CD4-positive, alpha-beta T cell (primary cell): ENCODE data around the gene PNLDC1. TPM values are rescaled to one million over a fixed set of nuclear protein-coding genes. Genes with fewer than 3 reads are reported as not detected.

Experiments used
- ATAC-seq: fragments of 200-7000 bp; cut with Tn5 transposase; one replicate; pipeline ENCODE4 v1.10.0; 2022; ENCODE audit warnings: mild to moderate bottlenecking; ENCODE audit not compliant: poor library complexity
- CTCF ChIA-PET: fragments of 350-600 bp; sonication (Branson Sonifier 250); formaldehyde crosslinking; loops from one replicate; lab custom pipeline; 2021; ENCODE audit warnings: antibody characterized with exemption, inconsistent platforms; lab: Charles Lee
- POLR2A ChIA-PET: fragments of 350-600 bp; sonication (Branson Sonifier 250); formaldehyde crosslinking; loops from one replicate; lab custom pipeline; 2021; ENCODE audit warnings: antibody characterized with exemption, inconsistent platforms; lab: Charles Lee
- DNase-seq, 14 experiments: peaks; one replicate each; pipeline ENCODE4 v3.0.0-alpha.2; 2013 to 2020; ENCODE audit warnings: mixed read lengths in 2 of 14
- H3K27ac ChIP-seq, 2 donors: one replicate each; pipeline versions ENCODE4 v1.5.1 to v1.7.0; 2013; ENCODE audit warnings: low read length in 2 of 2, low read depth in 1 of 2, mild to moderate bottlenecking in 1 of 2
- H3K27me3 ChIP-seq, 2 experiments: 1 replicate in 1 of 2; 2 replicates in 1 of 2; pipeline versions ENCODE4 v1.6.1 to v1.7.0; 2013; ENCODE audit warnings: low read length in 2 of 2, control low read depth in 1 of 2, mild to moderate bottlenecking in 1 of 2, moderate library complexity in 1 of 2; ENCODE audit not compliant: insufficient read depth in 2 of 2, control insufficient read depth in 1 of 2
- H3K36me3 ChIP-seq: one replicate; pipeline ENCODE4 v1.6.1; 2013; ENCODE audit warnings: low read length, control low read depth; ENCODE audit not compliant: insufficient read depth
- H3K4me1 ChIP-seq: one replicate; pipeline ENCODE4 v1.6.1; 2013; ENCODE audit warnings: low read length, control low read depth; ENCODE audit not compliant: insufficient read depth
- H3K4me3 ChIP-seq: one replicate; pipeline ENCODE4 v1.5.1; 2013; ENCODE audit warnings: mild to moderate bottlenecking, low read length, moderate library complexity
- H3K9me3 ChIP-seq, 2 experiments: 1 replicate in 1 of 2; 2 replicates in 1 of 2; pipeline versions ENCODE4 v1.6.1 to v1.7.0; 2013; ENCODE audit warnings: low read length in 2 of 2, mild to moderate bottlenecking in 2 of 2, control low read depth in 1 of 2, moderate library complexity in 1 of 2; ENCODE audit not compliant: control insufficient read depth in 1 of 2, insufficient read depth in 1 of 2
- H3K27ac Mint-ChIP-seq: one replicate; pipeline ENCODE4 v1.8.0; 2020; ENCODE audit warnings: mixed read lengths
- H3K27me3 Mint-ChIP-seq: one replicate; pipeline ENCODE4 v1.8.0; 2021; ENCODE audit warnings: mixed read lengths
- H3K36me3 Mint-ChIP-seq: one replicate; pipeline ENCODE4 v1.8.0; 2021; ENCODE audit warnings: low read depth, mixed read lengths
- H3K4me1 Mint-ChIP-seq: one replicate; pipeline ENCODE4 v1.8.0; 2021; ENCODE audit warnings: low read depth, mixed read lengths
- H3K4me3 Mint-ChIP-seq: one replicate; pipeline ENCODE4 v1.8.0; 2020; ENCODE audit warnings: mild to moderate bottlenecking, mixed read lengths
- H3K9me3 Mint-ChIP-seq: one replicate; pipeline ENCODE4 v1.8.0; 2020; ENCODE audit warnings: mixed read lengths
- CTCF ChIP-seq: fragments of 200-600 bp; IDR thresholded peaks from one replicate; pipeline ENCODE4 v1.8.0; 2022; ENCODE audit warnings: antibody characterized with exemption, mild to moderate bottlenecking
- intact Hi-C, 2 experiments: fragments of 100-400 bp; cut with DNase I in 1 of 2; cut with micrococcal nuclease in 1 of 2; formaldehyde crosslinking; loops; one replicate each; pipeline versions ENCODE4 v1.15.1 to v1.9.0; 2023 to 2025; cut with DNase I, micrococcal nuclease
- total RNA-seq, 174 experiments: library from RNA in 2 of 174; stranded (reverse) in 2 of 174; gene quantifications; one replicate each; pipeline ENCODE4 v1.2.3 and lab custom pipeline; 2021 to 2026

Gene PNLDC1
- total RNA-seq, 2 experiments from 2014 or later, result 0.14 TPM; not detected in 1

DNA sequence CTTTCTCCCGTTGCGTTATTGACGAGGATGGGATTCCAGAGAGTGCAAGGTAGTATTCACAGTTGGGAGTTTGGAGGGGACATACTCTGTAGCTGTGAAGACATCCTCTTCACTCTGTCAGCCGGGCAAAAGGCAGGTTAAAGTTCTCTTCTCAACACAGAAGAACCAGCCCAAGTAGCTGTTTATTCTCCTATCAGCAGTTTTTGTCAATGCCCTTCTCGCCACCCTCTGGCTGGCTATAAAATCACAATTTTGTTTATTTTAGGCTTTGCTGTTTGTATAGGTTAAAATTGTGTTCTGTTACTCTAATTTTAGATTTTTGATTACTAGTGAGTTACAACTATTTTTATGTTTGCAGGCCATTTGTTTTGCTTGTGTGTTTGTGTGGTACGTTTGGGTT is 52.8 kb downstream of the PNLDC1 start:
- H3K27ac Mint-ChIP-seq, result no peak overlapping the region
- ATAC-seq, result peak; percentile 67
- intact Hi-C loops, result loop anchor here (1.0 to 5.0 kb wide), 4 partner anchors 61 to 160 kb away; partner anchors contain the start of genes MRPL18 (in 2 of the 2) and SOD2 (in 2 of the 2)
- CTCF ChIA-PET, result interaction anchor here (1.9 kb wide), 1 partner anchor 126 kb away, joined by 4 read pairs; no protein-coding TSS in a partner anchor
- Histone ChIP-seq H3K4me1 (no peaks in the 10 kb centered on the region), H3K36me3 (no peaks in the 10 kb centered on the region), H3K9me3 (peaks cover 6 to 8% of the 10 kb centered on the region in 2 experiments), H3K4me3 (no peak overlapping the region), H3K27me3 (no peaks in the 10 kb centered on the region), H3K27ac (no peak overlapping the region)
- H3K36me3 Mint-ChIP-seq, result no peaks in the 10 kb centered on the region
- H3K4me1 Mint-ChIP-seq, result peaks cover 4% of the 10 kb centered on the region
- no peaks in the 10 kb centered on the region for H3K27me3 Mint-ChIP-seq
- H3K4me3 Mint-ChIP-seq, result no peak overlapping the region
- H3K9me3 Mint-ChIP-seq, result peaks cover 10% of the 10 kb centered on the region
- DNase-seq, result peak in 7 of 14 experiments; percentile 4 to 53 (median 37)
- peak; percentile 43 for TF ChIP-seq CTCF
- POLR2A ChIA-PET, result interaction anchor here (0.5 to 2.3 kb wide), 7 partner anchors 11 to 161 kb away, joined by 3 to 18 read pairs (median 3); partner anchors contain the start of genes ACAT2, MRPL18, TCP1 and WTAP

GRCh38 chr6:159853754-159854153 is 53.7 kb downstream of the PNLDC1 start:
- no peak overlapping the region for H3K27ac Mint-ChIP-seq

DNA sequence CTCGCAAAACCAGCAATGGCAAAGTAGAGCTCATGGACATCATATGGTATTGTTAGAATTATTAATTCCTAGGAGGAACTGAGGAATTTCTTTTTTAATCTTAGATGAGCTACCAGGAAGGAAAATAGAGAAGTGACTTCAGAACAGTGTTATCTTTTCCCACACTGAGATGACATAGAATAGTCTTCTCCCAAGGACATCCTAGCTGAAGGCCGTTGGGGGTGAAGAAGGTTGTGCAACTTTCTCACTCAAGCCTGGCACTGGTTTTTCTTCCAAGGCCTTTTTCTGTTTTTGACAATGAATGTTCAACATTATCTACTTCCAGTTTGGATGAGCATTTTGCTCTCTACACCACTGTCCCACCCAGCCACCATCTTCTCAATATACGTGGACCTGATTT is 54.9 kb downstream of the PNLDC1 start:
- Histone ChIP-seq H3K9me3 (peaks cover 4 to 6% of the 10 kb centered on the region in 2 experiments), H3K27me3 (no peaks in the 10 kb centered on the region), H3K4me1 (no peaks in the 10 kb centered on the region), H3K27ac (no peak overlapping the region), H3K36me3 (no peaks in the 10 kb centered on the region), H3K4me3 (no peak overlapping the region)
- Mint-ChIP-seq H3K4me3 (no peak overlapping the region), H3K4me1 (peaks cover 4% of the 10 kb centered on the region), H3K9me3 (peaks cover 9% of the 10 kb centered on the region), H3K36me3 (no peaks in the 10 kb centered on the region), H3K27ac (no peak overlapping the region), H3K27me3 (no peaks in the 10 kb centered on the region)
- ChIA-PET POLR2A (no interaction called here), CTCF (interaction anchor here (1.0 kb wide), 1 partner anchor 601 kb away, joined by 4 read pairs; no protein-coding TSS in a partner anchor)
- TF ChIP-seq CTCF, result no peak
- intact Hi-C loops, result loop anchor here (5.0 kb wide), 1 partner anchor 63 kb away; the partner anchor contains the start of gene MRPL18 (in 2 of the 2)
- DNase-seq, result no peak
- ATAC-seq, result no peak

More at GRCh38 chr6:159853754-159854153, 53.7 kb downstream of the PNLDC1 start:
- no peaks in the 10 kb centered on the region for H3K36me3 Mint-ChIP-seq
- Histone ChIP-seq H3K27me3 (no peaks in the 10 kb centered on the region), H3K9me3 (peaks cover 6 to 8% of the 10 kb centered on the region in 2 experiments), H3K4me1 (no peaks in the 10 kb centered on the region), H3K36me3 (no peaks in the 10 kb centered on the region), H3K27ac (no peak overlapping the region), H3K4me3 (no peak overlapping the region)
- H3K4me3 Mint-ChIP-seq, result no peak overlapping the region
- intact Hi-C loops, result loop anchor here (1.0 to 5.0 kb wide), 4 partner anchors 61 to 161 kb away; partner anchors contain the start of genes MRPL18 (in 2 of the 2) and SOD2 (in 2 of the 2)
- ChIA-PET CTCF (no interaction called here), POLR2A (interaction anchor here (1.6 kb wide), 1 partner anchor 20 kb away, joined by 6 read pairs; no protein-coding TSS in a partner anchor)
- no peak for DNase-seq
- peaks cover 9% of the 10 kb centered on the region for H3K9me3 Mint-ChIP-seq
- TF ChIP-seq CTCF, result no peak
- H3K4me1 Mint-ChIP-seq, result peaks cover 4% of the 10 kb centered on the region
- no peak for ATAC-seq
- H3K27me3 Mint-ChIP-seq, result no peaks in the 10 kb centered on the region
